GM12878 (cell line): ENCODE measurements around the gene RASL10A. TPM values are rescaled to one million over a fixed set of nuclear protein-coding genes. Genes with fewer than 3 reads are reported as not detected.

Experiments used
- ATAC-seq: fragments of 200-7000 bp; cut with Tn5 transposase; 3 replicates; pipeline ENCODE4 v1.9.1; 2020; ENCODE audit warnings: mild to moderate bottlenecking, moderate library complexity
- BruUV-seq: library from RNA; stranded (reverse); fragments of 400-500 nt; replicated peaks from 2 replicates; lab custom pipeline; 2021; lab: Mats Ljungman, UMichigan
- CTCF ChIA-PET: fragments of 300-600 bp; sonication (Branson Sonifier 250); formaldehyde crosslinking; extraction: SDS; loops from one replicate; lab custom pipeline; 2021; ENCODE audit warnings: inconsistent platforms; lab: Yijun Ruan, JAX
- POLR2A ChIA-PET: fragments of 350-600 bp; formaldehyde crosslinking; extraction: SDS; loops from one replicate; lab custom pipeline; 2021; ENCODE audit warnings: inconsistent platforms; lab: Charles Lee
- RAD21 ChIA-PET: fragments of 300-600 bp; sonication (Branson Sonifier 250); formaldehyde crosslinking; loops from one replicate; lab custom pipeline; 2023; ENCODE audit warnings: antibody characterized with exemption; ENCODE audit not compliant: unreplicated experiment; lab: Charles Lee
- SMC1A ChIA-PET: fragments of 300-600 bp; sonication (Branson Sonifier 250); formaldehyde crosslinking; loops from one replicate; lab custom pipeline; 2023; ENCODE audit not compliant: unreplicated experiment, uncharacterized antibody; lab: Charles Lee
- DNase-seq: peaks from one replicate; pipeline ENCODE4 v3.0.0-alpha.2; 2011; ENCODE audit warnings: low read depth, low spot score
- FAIRE-seq: peaks from 3 replicates; lab custom pipeline; 2011; peaks lifted over from hg19 to GRCh38; lab: Jason Lieb, UNC
- H2AFZ ChIP-seq: 2 replicates; pipeline ENCODE4 v1.6.0; 2011; ENCODE audit warnings: low read depth, low read length, control low read depth; ENCODE audit not compliant: control insufficient read depth
- H3K27ac ChIP-seq: 2 replicates; pipeline ENCODE4 v1.5.1; 2011; ENCODE audit warnings: control low read depth; ENCODE audit not compliant: control insufficient read depth, insufficient read depth
- H3K27me3 ChIP-seq, 2 experiments: replicated peaks in 1 of 2; 2 replicates each; pipeline versions ENCODE4 v1.6.0 to v1.6.1; 2011; ENCODE audit warnings: low read length in 1 of 2; ENCODE audit not compliant: control insufficient read depth in 2 of 2, insufficient read depth in 2 of 2
- H3K36me3 ChIP-seq, 2 experiments: 2 replicates each; pipeline ENCODE4 v1.5.1; 2011; ENCODE audit warnings: low read length in 1 of 2; ENCODE audit not compliant: control insufficient read depth in 2 of 2, insufficient read depth in 2 of 2
- H3K4me1 ChIP-seq: 2 replicates; pipeline ENCODE4 v1.6.1; 2011; ENCODE audit warnings: mild to moderate bottlenecking, low read length, moderate library complexity, mixed read lengths; ENCODE audit not compliant: control insufficient read depth, insufficient read depth
- H3K4me2 ChIP-seq: 2 replicates; pipeline ENCODE4 v1.6.0; 2011; ENCODE audit warnings: control low read depth; ENCODE audit not compliant: control insufficient read depth, insufficient read depth
- H3K4me3 ChIP-seq: fragments of 200-600 bp; sonication (generic); 2 replicates; pipeline ENCODE4 v1.5.1; 2016
- H3K79me2 ChIP-seq: 2 replicates; pipeline ENCODE4 v1.6.0; 2011; ENCODE audit warnings: low read length; ENCODE audit not compliant: control insufficient read depth, insufficient read depth
- H3K9ac ChIP-seq: 2 replicates; pipeline ENCODE4 v1.8.0; 2011; ENCODE audit warnings: low read length, control low read depth, mixed read lengths; ENCODE audit not compliant: control insufficient read depth, insufficient read depth
- H3K9me3 ChIP-seq: replicated peaks from 3 replicates; pipeline ENCODE4 v1.5.1; 2011; ENCODE audit warnings: mild to moderate bottlenecking, low read length; ENCODE audit not compliant: control insufficient read depth, insufficient read depth
- H4K20me1 ChIP-seq: 2 replicates; pipeline ENCODE4 v1.6.0; 2011; ENCODE audit not compliant: control insufficient read depth, insufficient read depth
- DPF2 ChIP-seq: fragments of 450-650 bp; IDR thresholded peaks from 2 replicates; pipeline ENCODE4 v1.6.1; 2017; ENCODE audit warnings: mild to moderate bottlenecking
- FOXK2 ChIP-seq: fragments of 450-650 bp; IDR thresholded peaks from 2 replicates; pipeline ENCODE4 v1.6.1; 2017; ENCODE audit warnings: mild to moderate bottlenecking, moderate library complexity
- GABPA ChIP-seq: IDR thresholded peaks from 2 replicates; pipeline ENCODE4 v1.6.1; 2014; ENCODE audit warnings: antibody characterized with exemption, low read depth, mild to moderate bottlenecking, inconsistent platforms
- GATAD2B ChIP-seq: fragments of 450-650 bp; conservative IDR thresholded peaks from 2 replicates; pipeline ENCODE4 v1.6.1; 2017; ENCODE audit warnings: low read depth, mild to moderate bottlenecking, moderate library complexity
- HDAC2 ChIP-seq: fragments of 200-600 bp; sonication (generic); IDR thresholded peaks from 2 replicates; pipeline ENCODE4 v1.6.1; 2017
- HDAC6 ChIP-seq: fragments of 200-600 bp; sonication (generic); IDR thresholded peaks from one replicate; pipeline ENCODE4 v1.8.0; 2017; ENCODE audit warnings: antibody characterized with exemption; ENCODE audit not compliant: unreplicated experiment
- IRF4 ChIP-seq: IDR thresholded peaks from 2 replicates; pipeline ENCODE4 v1.6.1; 2011; ENCODE audit warnings: low read depth, low read length
- IRF5 ChIP-seq: fragments of 450-650 bp; IDR thresholded peaks from 2 replicates; pipeline ENCODE4 v1.6.1; 2017; ENCODE audit warnings: borderline replicate concordance
- JUND ChIP-seq: IDR thresholded peaks from 2 replicates; pipeline ENCODE4 v1.6.1; 2012; ENCODE audit warnings: low read depth, mild to moderate bottlenecking, low read length, improper control_type of control experiment, moderate library complexity
- MTA2 ChIP-seq: fragments of 450-650 bp; IDR thresholded peaks from 2 replicates; pipeline ENCODE4 v1.6.1; 2016; ENCODE audit warnings: low read depth, mild to moderate bottlenecking, moderate library complexity
- RELB ChIP-seq: fragments of 450-650 bp; IDR thresholded peaks from 2 replicates; pipeline ENCODE4 v1.6.1; 2017; ENCODE audit warnings: low read depth, mild to moderate bottlenecking, moderate library complexity
- SMAD1 ChIP-seq: fragments of 450-650 bp; IDR thresholded peaks from 2 replicates; pipeline ENCODE4 v1.6.1; 2018; ENCODE audit warnings: mild to moderate bottlenecking, low read depth; ENCODE audit not compliant: partially characterized antibody
- SMAD5 ChIP-seq: IDR thresholded peaks from 2 replicates; pipeline ENCODE4 v1.6.1; 2016; ENCODE audit warnings: antibody characterized with exemption, low read depth
- SMARCA5 ChIP-seq: fragments of 450-650 bp; IDR thresholded peaks from 2 replicates; pipeline ENCODE4 v1.6.1; 2017; ENCODE audit warnings: mild to moderate bottlenecking
- TCF7 ChIP-seq: IDR thresholded peaks from 2 replicates; pipeline ENCODE4 v1.6.1; 2014; ENCODE audit warnings: antibody characterized with exemption, borderline replicate concordance
- USF1 ChIP-seq: IDR thresholded peaks from 2 replicates; pipeline ENCODE4 v1.6.1; 2011; ENCODE audit warnings: borderline replicate concordance, low read depth, mild to moderate bottlenecking, moderate library complexity, mixed read lengths, low read length; ENCODE audit not compliant: insufficient read depth; ENCODE audit errors: extremely low read length
- YBX1 ChIP-seq: fragments of 450-650 bp; IDR thresholded peaks from 2 replicates; pipeline ENCODE4 v1.6.1; 2016; ENCODE audit warnings: antibody characterized with exemption
- ZBTB33 ChIP-seq: fragments of 450-650 bp; IDR thresholded peaks from 2 replicates; pipeline ENCODE4 v1.6.1; 2017; ENCODE audit warnings: mild to moderate bottlenecking
- WGBS: methylation state at CpG from one replicate; pipeline ENCODE4 v1.1.6; 2016; ENCODE audit warnings: low lambda C conversion rate; ENCODE audit not compliant: insufficient replicate concordance, insufficient coverage; ENCODE audit errors: missing lambda C conversion rate; 5-methylcytosine and 5-hydroxymethylcytosine counted together
- in situ Hi-C: fragments of 300-500 bp; cut with MboI; formaldehyde crosslinking; loops from 9 replicates; pipeline ENCODE4 v1.14.3; 2018; ENCODE audit warnings: mixed read lengths
- intact Hi-C: fragments of 100-400 bp; cut with micrococcal nuclease; formaldehyde crosslinking; loops from one replicate; pipeline ENCODE4 v1.14.2; 2022; ENCODE audit not compliant: unreplicated experiment
- polyA plus RNA-seq, 11 experiments: library from polyadenylated mRNA; depleted of rRNA in 4 of 11; unstranded in 6 of 11; stranded (reverse) in 5 of 11; fragments of >200 nt; fragmentation: Nextera tagmentation in 4 of 11; fragmentation: Illumina TruSeq in 1 of 11; extraction: Ambion mirVana in 4 of 11; extraction: Trizol in 1 of 11; gene quantifications; 1 replicate in 1 of 11; 2 replicates in 10 of 11; pipeline versions ENCODE4 v1.2.1 to v1.2.3, GENCODE V29; 2011 to 2016; ENCODE audit warnings: inconsistent platforms in 2 of 11, missing spikeins in 2 of 11, low read depth in 1 of 11
- total RNA-seq, 4 experiments: library from RNA; depleted of rRNA in 3 of 4; stranded (reverse); fragments of >200 nt in 3 of 4; fragmentation: Illumina TruSeq in 1 of 4; extraction: Trizol in 1 of 4; gene quantifications; 2 replicates each; pipeline versions ENCODE4 v1.2.1 to v1.2.3, GENCODE V29; 2013 to 2021

RASL10A gene
- total and polyA plus RNA-seq, 10 of the 15 experiments (the other 5 are each of a cell fraction or from before 2014, with no cell fraction given), result 0.12 to 0.46 (median 0.21) TPM; not detected in 6

GRCh38 chr22:29302681-29303465, 12.6 kb downstream of the RASL10A start:
- ChIA-PET SMC1A (no interaction called here), CTCF (interaction anchor here (0.6 to 1.0 kb wide), 2 partner anchors 8 to 36 kb away, joined by 3 read pairs; no protein-coding TSS in a partner anchor), POLR2A (interaction anchor here (0.6 kb wide), 1 partner anchor 14 kb away, joined by 4 read pairs; no protein-coding TSS in a partner anchor), RAD21 (no interaction called here)
- Histone ChIP-seq H3K9ac (no peak overlapping the region), H3K36me3 (peaks cover 12 to 20% of the 10 kb centered on the region in 2 experiments), H3K79me2 (no peaks in the 10 kb centered on the region), H4K20me1 (no peaks in the 10 kb centered on the region), H3K27me3 (peaks cover 2 to 7% of the 10 kb centered on the region in 2 experiments; a peak in 2 of 4 replicates), H3K4me2 (no peak overlapping the region), H3K4me3 (no peak overlapping the region), H3K9me3 (no peaks in the 10 kb centered on the region; the same call in 2 of the 3 replicates), H2AFZ (no peak overlapping the region), H3K4me1 (no peaks in the 10 kb centered on the region; the same call in 1 of the 2 replicates), H3K27ac (no peak overlapping the region)
- BruUV-seq, result no TSS peak
- no peak for TF ChIP-seq FOXK2
- TF ChIP-seq RELB, result no peak
- no peak for TF ChIP-seq JUND
- no peak for TF ChIP-seq DPF2
- TF ChIP-seq IRF4, result no peak
- TF ChIP-seq SMAD1, result no peak
- no peak for TF ChIP-seq MTA2
- TF ChIP-seq GATAD2B, result no peak
- TF ChIP-seq USF1, result no peak
- no peak for TF ChIP-seq ZBTB33
- TF ChIP-seq TCF7, result no peak
- TF ChIP-seq IRF5, result no peak
- no peak for TF ChIP-seq HDAC6
- TF ChIP-seq SMARCA5, result no peak
- TF ChIP-seq HDAC2, result no peak
- no peak for TF ChIP-seq GABPA
- no peak for TF ChIP-seq YBX1
- no peak for TF ChIP-seq SMAD5
- in situ Hi-C loops, result no loop called here
- DNase-seq (no peak), FAIRE-seq (no peak), ATAC-seq (no peak; the same call in 2 of the 3 replicates)
- intact Hi-C loops, result no loop called here
- WGBS, result 59% methylated on average over 13 of the region's 13 CpGs
